Astrocyte (in vitro differentiated cells and primary cell): Measurements from ENCODE around the gene KLHL26. TPM values are rescaled to one million over a fixed set of nuclear protein-coding genes. Genes with fewer than 3 reads are reported as not detected.

Source experiments
- DNase-seq: peaks from one replicate; pipeline ENCODE4 v3.0.0-alpha.2; 2010; ENCODE audit warnings: low read depth
- FAIRE-seq: peaks from 2 replicates; lab custom pipeline; 2011; peaks lifted over from hg19 to GRCh38; lab: Jason Lieb, UNC
- H2AFZ ChIP-seq: 2 replicates; pipeline ENCODE4 v1.6.0; 2012; ENCODE audit warnings: low read depth, low read length, inconsistent platforms
- H3K27ac ChIP-seq: 2 replicates; pipeline ENCODE4 v1.5.1; 2011; ENCODE audit warnings: low read depth, low read length, inconsistent platforms
- H3K27me3 ChIP-seq: 2 replicates; pipeline ENCODE4 v1.6.0; 2011; ENCODE audit warnings: low read length, inconsistent platforms; ENCODE audit not compliant: insufficient read depth
- H3K36me3 ChIP-seq: 2 replicates; pipeline ENCODE4 v1.5.1; 2011; ENCODE audit warnings: low read length, inconsistent platforms; ENCODE audit not compliant: insufficient read depth
- H3K4me1 ChIP-seq: 2 replicates; pipeline ENCODE4 v1.5.1; 2011; ENCODE audit warnings: low read length, inconsistent platforms; ENCODE audit not compliant: insufficient read depth
- H3K4me2 ChIP-seq: 2 replicates; pipeline ENCODE4 v1.6.0; 2012; ENCODE audit warnings: low read length, inconsistent platforms
- H3K4me3 ChIP-seq: 2 replicates; pipeline ENCODE4 v1.5.1; 2011; ENCODE audit warnings: low read depth, mild to moderate bottlenecking, low read length, inconsistent platforms; ENCODE audit not compliant: insufficient read depth
- H3K79me2 ChIP-seq: 2 replicates; pipeline ENCODE4 v1.6.0; 2012; ENCODE audit warnings: mild to moderate bottlenecking, low read length, inconsistent platforms; ENCODE audit not compliant: insufficient read depth
- H3K9ac ChIP-seq: 2 replicates; pipeline ENCODE4 v1.6.0; 2012; ENCODE audit warnings: mild to moderate bottlenecking, low read length, inconsistent platforms
- H3K9me3 ChIP-seq: 2 replicates; pipeline ENCODE4 v1.5.1; 2012; ENCODE audit warnings: low read depth, mild to moderate bottlenecking, low read length, inconsistent platforms; ENCODE audit not compliant: insufficient read depth
- H4K20me1 ChIP-seq: 2 replicates; pipeline ENCODE4 v1.6.0; 2012; ENCODE audit warnings: low read length, inconsistent platforms; ENCODE audit not compliant: insufficient read depth
- H3K27ac Mint-ChIP-seq: one replicate; pipeline ENCODE4 v1.8.0; 2021; ENCODE audit warnings: mild to moderate bottlenecking, mixed read lengths; ENCODE audit not compliant: unreplicated experiment
- H3K27me3 Mint-ChIP-seq: one replicate; pipeline ENCODE4 v1.8.0; 2021; ENCODE audit warnings: low read depth, mixed read lengths; ENCODE audit not compliant: unreplicated experiment
- H3K36me3 Mint-ChIP-seq: one replicate; pipeline ENCODE4 v1.8.0; 2021; ENCODE audit warnings: low read depth, mixed read lengths; ENCODE audit not compliant: unreplicated experiment
- H3K4me1 Mint-ChIP-seq: one replicate; pipeline ENCODE4 v1.8.0; 2021; ENCODE audit warnings: low read depth, mixed read lengths; ENCODE audit not compliant: unreplicated experiment
- H3K4me3 Mint-ChIP-seq: one replicate; pipeline ENCODE4 v1.8.0; 2021; ENCODE audit warnings: mild to moderate bottlenecking, moderate library complexity, mixed read lengths; ENCODE audit not compliant: unreplicated experiment
- H3K9me3 Mint-ChIP-seq: one replicate; pipeline ENCODE4 v1.8.0; 2021; ENCODE audit warnings: mild to moderate bottlenecking, mixed read lengths; ENCODE audit not compliant: unreplicated experiment
- CTCF ChIP-seq: IDR thresholded peaks from 2 replicates; pipeline ENCODE4 v1.5.1; 2011; ENCODE audit warnings: low read depth, mild to moderate bottlenecking, inconsistent platforms, low read length, moderate library complexity; ENCODE audit not compliant: insufficient read depth
- EZH2 ChIP-seq: IDR thresholded peaks from 2 replicates; pipeline ENCODE4 v1.6.1; 2012; ENCODE audit warnings: mild to moderate bottlenecking, low read length, inconsistent platforms; ENCODE audit not compliant: insufficient read depth
- total RNA-seq: library from RNA; stranded (reverse); gene quantifications from 2 replicates; pipeline ENCODE4 v1.2.1, GENCODE V29; 2021

The KLHL26 gene
- total RNA-seq, 1 donor from 2014 or later = 4.4 TPM

GRCh38 chr19:18645035-18645511 is 8.2 kb downstream of the KLHL26 start:
- H3K4me2 ChIP-seq = peak overlapping the region; percentile 8
- Mint-ChIP-seq H3K27ac (no peak overlapping the region), H3K9me3 (peaks cover 7% of the 10 kb centered on the region)

GRCh38 chr19:18646535-18647370 is 9.9 kb downstream of the KLHL26 start:
- Histone ChIP-seq H3K27ac (no peak overlapping the region), H3K79me2 (peaks cover 8% of the 10 kb centered on the region), H3K36me3 (no peaks in the 10 kb centered on the region), H3K4me3 (no peak overlapping the region), H2AFZ (no peak overlapping the region), H3K4me1 (peaks cover 42% of the 10 kb centered on the region), H3K9ac (no peak overlapping the region), H3K4me2 (no peak overlapping the region), H4K20me1 (peaks cover 62% of the 10 kb centered on the region), H3K27me3 (no peaks in the 10 kb centered on the region), H3K9me3 (peaks cover 6% of the 10 kb centered on the region)
- Mint-ChIP-seq H3K36me3 (peaks cover 12% of the 10 kb centered on the region), H3K27me3 (peaks cover 13% of the 10 kb centered on the region), H3K27ac (no peak overlapping the region), H3K9me3 (peaks cover 7% of the 10 kb centered on the region), H3K4me1 (peaks cover 19% of the 10 kb centered on the region), H3K4me3 (no peak overlapping the region)
- no peak for TF ChIP-seq EZH2
- no peak for TF ChIP-seq CTCF
- FAIRE-seq (no peak), DNase-seq (no peak)

More at GRCh38 chr19:18645035-18645511, 8.2 kb downstream of the KLHL26 start:
- no peak overlapping the region for H3K9ac ChIP-seq
- H3K27ac ChIP-seq = no peak overlapping the region
- H2AFZ ChIP-seq = no peak overlapping the region
- H3K27me3 Mint-ChIP-seq = peaks cover 13% of the 10 kb centered on the region
- DNase-seq (no peak), FAIRE-seq (no peak)
- no peaks in the 10 kb centered on the region for H3K36me3 ChIP-seq
- peaks cover 10% of the 10 kb centered on the region for H3K79me2 ChIP-seq
- H3K4me3 Mint-ChIP-seq = no peak overlapping the region
- H4K20me1 ChIP-seq = peaks cover 49% of the 10 kb centered on the region
- peaks cover 25% of the 10 kb centered on the region for H3K4me1 ChIP-seq
- peaks cover 11% of the 10 kb centered on the region for H3K36me3 Mint-ChIP-seq
- peaks cover 6% of the 10 kb centered on the region for H3K9me3 ChIP-seq
- no peaks in the 10 kb centered on the region for H3K27me3 ChIP-seq
- TF ChIP-seq EZH2 (no peak), CTCF (no peak)
- H3K4me3 ChIP-seq = no peak overlapping the region
- H3K4me1 Mint-ChIP-seq = peaks cover 11% of the 10 kb centered on the region

GRCh38 chr19:18647371-18647767 is 10.5 kb downstream of the KLHL26 start:
- H4K20me1 ChIP-seq = peaks cover 61% of the 10 kb centered on the region
- no peak overlapping the region for H3K4me2 ChIP-seq
- no peak for FAIRE-seq
- peaks cover 44% of the 10 kb centered on the region for H3K4me1 ChIP-seq
- H3K27ac Mint-ChIP-seq = no peak overlapping the region
- DNase-seq = no peak
- H3K9me3 ChIP-seq = peaks cover 6% of the 10 kb centered on the region
- peaks cover 14% of the 10 kb centered on the region for H3K36me3 Mint-ChIP-seq
- peaks cover 7% of the 10 kb centered on the region for H3K9me3 Mint-ChIP-seq
- H3K9ac ChIP-seq = no peak overlapping the region
- peaks cover 19% of the 10 kb centered on the region for H3K4me1 Mint-ChIP-seq
- no peak overlapping the region for H2AFZ ChIP-seq
- H3K27me3 ChIP-seq = no peaks in the 10 kb centered on the region
- H3K79me2 ChIP-seq = peaks cover 4% of the 10 kb centered on the region
- H3K27ac ChIP-seq = no peak overlapping the region
- no peak overlapping the region for H3K4me3 ChIP-seq
- H3K4me3 Mint-ChIP-seq = no peak overlapping the region
- peaks cover 15% of the 10 kb centered on the region for H3K27me3 Mint-ChIP-seq
- TF ChIP-seq CTCF (no peak), EZH2 (no peak)
- H3K36me3 ChIP-seq = no peaks in the 10 kb centered on the region
